Neural cell (in vitro differentiated cells): ENCODE measurements around the gene BTBD9.

Source experiments
- EP300 ChIP-seq: fragments of 450-650 bp; conservative IDR thresholded peaks from 2 replicates; pipeline ENCODE4 v1.6.1; 2014; ENCODE audit warnings: antibody characterized with exemption, mild to moderate bottlenecking, moderate library complexity; ENCODE audit not compliant: poor library complexity, severe bottlenecking
- EZH2 ChIP-seq: fragments of 200-600, 300-800 bp; shearing (Covaris generic), sonication (generic); IDR thresholded peaks from 2 replicates; pipeline ENCODE4 v1.6.1; 2014; ENCODE audit warnings: antibody characterized with exemption, low read length, borderline replicate concordance, mild to moderate bottlenecking; ENCODE audit not compliant: insufficient read depth, poor library complexity, severe bottlenecking
- POLR2AphosphoS5 ChIP-seq: IDR thresholded peaks from 2 replicates; pipeline ENCODE4 v1.6.1; 2012
- RAD21 ChIP-seq: fragments of 450-650 bp; conservative IDR thresholded peaks from 2 replicates; pipeline ENCODE4 v1.6.1; 2014; ENCODE audit warnings: antibody characterized with exemption, mild to moderate bottlenecking, moderate library complexity
- SMC3 ChIP-seq: fragments of 450-650 bp; conservative IDR thresholded peaks from 2 replicates; pipeline ENCODE4 v1.6.1; 2014; ENCODE audit warnings: antibody characterized with exemption, mild to moderate bottlenecking, moderate library complexity; ENCODE audit not compliant: poor library complexity
- TF ChIP-seq, protein P1 (sequence below): fragments of 450-650 bp; IDR thresholded peaks from 2 replicates; pipeline ENCODE4 v1.5.1; 2014; ENCODE audit warnings: antibody characterized with exemption, mild to moderate bottlenecking, moderate library complexity; ENCODE audit not compliant: poor library complexity, severe bottlenecking
- TF ChIP-seq, protein P2 (sequence below): IDR thresholded peaks from 2 replicates; pipeline ENCODE4 v1.6.1; 2012; ENCODE audit warnings: borderline replicate concordance

DNA sequence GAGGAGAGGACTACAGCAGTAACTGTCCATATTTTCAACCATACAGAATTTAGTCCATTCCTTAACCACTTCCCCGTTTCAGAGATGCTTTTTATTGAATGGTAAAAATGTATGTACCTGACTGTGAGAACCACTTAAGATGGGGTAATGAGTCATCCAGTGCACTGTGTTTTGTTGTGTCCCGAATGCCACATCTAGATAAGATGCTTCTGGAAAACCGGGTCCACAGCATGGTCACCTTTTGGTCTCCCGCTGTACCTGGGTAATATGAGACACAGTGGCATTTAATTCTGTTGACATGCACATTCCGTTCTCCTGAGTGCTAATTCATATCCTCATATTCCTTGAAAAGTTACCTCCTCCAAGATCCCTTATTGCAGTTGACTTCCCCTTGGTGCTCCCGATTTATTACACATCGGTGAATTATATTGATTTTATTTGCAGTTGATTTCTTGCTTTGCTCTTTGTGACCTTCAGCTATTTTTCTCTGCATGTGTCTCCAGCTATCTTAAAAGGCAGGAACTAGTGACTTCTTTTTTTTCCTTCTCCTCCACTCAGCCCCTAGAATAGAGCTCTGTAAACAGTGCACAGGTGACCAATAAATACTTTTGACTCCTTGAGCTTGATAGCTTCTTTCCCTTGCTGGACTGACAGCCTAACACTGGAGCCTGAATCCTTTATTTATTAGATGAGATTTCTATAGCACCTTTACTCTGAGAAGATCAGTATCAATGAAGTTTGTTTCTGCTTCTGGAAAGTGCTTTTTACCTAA, 505.6 kb downstream of the BTBD9 start:
- no peak for TF ChIP-seq RAD21
- TF ChIP-seq, protein P1, sequence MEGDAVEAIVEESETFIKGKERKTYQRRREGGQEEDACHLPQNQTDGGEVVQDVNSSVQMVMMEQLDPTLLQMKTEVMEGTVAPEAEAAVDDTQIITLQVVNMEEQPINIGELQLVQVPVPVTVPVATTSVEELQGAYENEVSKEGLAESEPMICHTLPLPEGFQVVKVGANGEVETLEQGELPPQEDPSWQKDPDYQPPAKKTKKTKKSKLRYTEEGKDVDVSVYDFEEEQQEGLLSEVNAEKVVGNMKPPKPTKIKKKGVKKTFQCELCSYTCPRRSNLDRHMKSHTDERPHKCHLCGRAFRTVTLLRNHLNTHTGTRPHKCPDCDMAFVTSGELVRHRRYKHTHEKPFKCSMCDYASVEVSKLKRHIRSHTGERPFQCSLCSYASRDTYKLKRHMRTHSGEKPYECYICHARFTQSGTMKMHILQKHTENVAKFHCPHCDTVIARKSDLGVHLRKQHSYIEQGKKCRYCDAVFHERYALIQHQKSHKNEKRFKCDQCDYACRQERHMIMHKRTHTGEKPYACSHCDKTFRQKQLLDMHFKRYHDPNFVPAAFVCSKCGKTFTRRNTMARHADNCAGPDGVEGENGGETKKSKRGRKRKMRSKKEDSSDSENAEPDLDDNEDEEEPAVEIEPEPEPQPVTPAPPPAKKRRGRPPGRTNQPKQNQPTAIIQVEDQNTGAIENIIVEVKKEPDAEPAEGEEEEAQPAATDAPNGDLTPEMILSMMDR, result no peak
- no peak for TF ChIP-seq SMC3
- no peak for TF ChIP-seq EP300
- TF ChIP-seq EZH2, result no peak
- TF ChIP-seq POLR2AphosphoS5, result no peak
- TF ChIP-seq, protein P2, sequence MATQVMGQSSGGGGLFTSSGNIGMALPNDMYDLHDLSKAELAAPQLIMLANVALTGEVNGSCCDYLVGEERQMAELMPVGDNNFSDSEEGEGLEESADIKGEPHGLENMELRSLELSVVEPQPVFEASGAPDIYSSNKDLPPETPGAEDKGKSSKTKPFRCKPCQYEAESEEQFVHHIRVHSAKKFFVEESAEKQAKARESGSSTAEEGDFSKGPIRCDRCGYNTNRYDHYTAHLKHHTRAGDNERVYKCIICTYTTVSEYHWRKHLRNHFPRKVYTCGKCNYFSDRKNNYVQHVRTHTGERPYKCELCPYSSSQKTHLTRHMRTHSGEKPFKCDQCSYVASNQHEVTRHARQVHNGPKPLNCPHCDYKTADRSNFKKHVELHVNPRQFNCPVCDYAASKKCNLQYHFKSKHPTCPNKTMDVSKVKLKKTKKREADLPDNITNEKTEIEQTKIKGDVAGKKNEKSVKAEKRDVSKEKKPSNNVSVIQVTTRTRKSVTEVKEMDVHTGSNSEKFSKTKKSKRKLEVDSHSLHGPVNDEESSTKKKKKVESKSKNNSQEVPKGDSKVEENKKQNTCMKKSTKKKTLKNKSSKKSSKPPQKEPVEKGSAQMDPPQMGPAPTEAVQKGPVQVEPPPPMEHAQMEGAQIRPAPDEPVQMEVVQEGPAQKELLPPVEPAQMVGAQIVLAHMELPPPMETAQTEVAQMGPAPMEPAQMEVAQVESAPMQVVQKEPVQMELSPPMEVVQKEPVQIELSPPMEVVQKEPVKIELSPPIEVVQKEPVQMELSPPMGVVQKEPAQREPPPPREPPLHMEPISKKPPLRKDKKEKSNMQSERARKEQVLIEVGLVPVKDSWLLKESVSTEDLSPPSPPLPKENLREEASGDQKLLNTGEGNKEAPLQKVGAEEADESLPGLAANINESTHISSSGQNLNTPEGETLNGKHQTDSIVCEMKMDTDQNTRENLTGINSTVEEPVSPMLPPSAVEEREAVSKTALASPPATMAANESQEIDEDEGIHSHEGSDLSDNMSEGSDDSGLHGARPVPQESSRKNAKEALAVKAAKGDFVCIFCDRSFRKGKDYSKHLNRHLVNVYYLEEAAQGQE, result no peak
